Measurements from ENCODE around the gene RABEP2. TPM values are rescaled to one million over a fixed set of nuclear protein-coding genes. Genes with fewer than 3 reads are reported as not detected.
"Not testable (repeated sequence)": the region's sequence is repeated elsewhere in the genome, so short reads cannot be mapped to it uniquely, and the experiment has no call there.

RABEP2 gene
- total RNA-seq, 1 experiment from 2014 or later = 17.6 TPM

DNA sequence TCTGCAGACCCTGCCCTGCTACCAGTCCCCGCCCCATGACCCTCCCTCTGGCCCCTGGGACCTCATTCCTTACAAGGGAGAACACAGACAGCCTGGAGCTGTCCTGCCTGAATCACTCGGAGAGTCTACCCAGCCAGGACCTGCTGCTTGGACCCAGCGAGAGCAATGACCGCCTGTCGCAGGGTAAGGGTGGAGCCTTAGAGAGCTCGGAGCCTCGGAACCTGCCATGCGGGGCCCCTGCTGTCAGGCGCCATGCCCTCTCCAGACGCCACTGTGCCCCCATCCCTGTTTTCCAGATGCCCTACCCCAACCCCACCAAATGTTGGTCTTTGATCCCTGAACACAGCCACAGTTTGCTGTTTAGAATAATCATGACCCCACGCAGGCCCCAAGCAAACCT lies 55.8 kb downstream of the RABEP2 start:
- intact Hi-C loops (cut with micrococcal nuclease; ENCODE audit: unreplicated experiment) = no loop called here
- H3K4me1 ChIP-seq (ENCODE audit: insufficient read depth, low read length, poor library complexity, severe bottlenecking) = peaks cover 7% of the 10 kb centered on the region
- H3K4me3 ChIP-seq (ENCODE audit: low read depth, low read length, poor library complexity, severe bottlenecking) = no peak overlapping the region
- ChIA-PET POLR2A (ENCODE audit: low non-redundant PET) (no interaction called here), CTCF (no interaction called here)
- no TSS peak for BruUV-seq (replicated peaks)
- no peak overlapping the region for H3K27ac ChIP-seq (ENCODE audit: low read depth, low read length, poor library complexity, severe bottlenecking)
- no peaks in the 10 kb centered on the region for H3K9me3 ChIP-seq (ENCODE audit: low read depth, low read length, poor library complexity, severe bottlenecking)
- DNase-seq (ENCODE audit: low spot score) = no peak
- H3K27me3 ChIP-seq (replicated peaks; ENCODE audit: insufficient read depth, low read depth, low read length, poor library complexity) = no peaks in the 10 kb centered on the region
- TF ChIP-seq CTCF (conservative IDR thresholded peaks at IDR 0.05; ENCODE audit: low read depth, low read length) (no peak), EZH2 (IDR thresholded peaks at IDR 0.05; ENCODE audit: borderline replicate concordance, low read depth, low read length, poor library complexity, severe bottlenecking) (no peak)
- H3K36me3 ChIP-seq (ENCODE audit: insufficient read depth, low read length, poor library complexity, severe bottlenecking) = peaks cover 37% of the 10 kb centered on the region

DNA sequence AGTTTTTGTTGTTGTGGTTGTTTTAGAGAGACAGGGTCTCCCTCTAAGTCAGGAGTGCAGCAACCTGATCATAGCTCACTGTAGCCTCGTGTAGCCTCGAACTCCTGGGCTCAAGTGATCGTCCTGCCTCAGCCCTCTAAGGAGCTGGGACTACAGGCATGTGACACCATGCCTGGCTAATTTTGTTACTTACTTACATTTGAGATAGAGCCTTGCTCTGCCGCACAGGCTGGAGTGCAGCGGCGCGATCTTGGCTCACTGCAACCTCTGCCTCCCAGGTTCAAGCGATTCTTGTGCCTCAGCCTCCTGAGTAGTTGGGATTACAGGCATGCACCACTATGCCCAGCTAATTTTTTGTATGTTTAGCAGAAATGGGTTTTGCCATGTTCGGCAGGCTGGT lies 57.4 kb downstream of the RABEP2 start:
- H3K36me3 ChIP-seq (ENCODE audit: insufficient read depth, low read length, poor library complexity, severe bottlenecking) = peaks cover 35% of the 10 kb centered on the region
- H3K4me1 ChIP-seq (ENCODE audit: insufficient read depth, low read length, poor library complexity, severe bottlenecking); H3K9me3 ChIP-seq (ENCODE audit: low read depth, low read length, poor library complexity, severe bottlenecking); DNase-seq (ENCODE audit: low spot score); H3K27ac ChIP-seq (ENCODE audit: low read depth, low read length, poor library complexity, severe bottlenecking); intact Hi-C loops (cut with micrococcal nuclease; ENCODE audit: unreplicated experiment); BruUV-seq (replicated peaks); CTCF ChIA-PET; H3K27me3 ChIP-seq (replicated peaks; ENCODE audit: insufficient read depth, low read depth, low read length, poor library complexity); POLR2A ChIA-PET (ENCODE audit: low non-redundant PET); H3K4me3 ChIP-seq (ENCODE audit: low read depth, low read length, poor library complexity, severe bottlenecking): not testable (repeated sequence)

- POLR2A ChIA-PET (ENCODE audit: low non-redundant PET) = no interaction called here
- H3K27me3 ChIP-seq (replicated peaks; ENCODE audit: insufficient read depth, low read depth, low read length, poor library complexity) = no peaks in the 10 kb centered on the region
- DNase-seq (ENCODE audit: low spot score) = no peak
- H3K9me3 ChIP-seq (ENCODE audit: low read depth, low read length, poor library complexity, severe bottlenecking) = no peaks in the 10 kb centered on the region
- H3K36me3 ChIP-seq (ENCODE audit: insufficient read depth, low read length, poor library complexity, severe bottlenecking) = peaks cover 34% of the 10 kb centered on the region
- intact Hi-C loops (cut with micrococcal nuclease; ENCODE audit: unreplicated experiment) = no loop called here
- no TSS peak for BruUV-seq (replicated peaks)
- H3K27ac ChIP-seq (ENCODE audit: low read depth, low read length, poor library complexity, severe bottlenecking) = no peak overlapping the region
- CTCF ChIA-PET = interaction anchor here (0.6 kb wide), 1 partner anchor 106 kb away, joined by 3 read pairs; no protein-coding TSS in a partner anchor
- H3K4me1 ChIP-seq (ENCODE audit: insufficient read depth, low read length, poor library complexity, severe bottlenecking) = peaks cover 9% of the 10 kb centered on the region
- no peak overlapping the region for H3K4me3 ChIP-seq (ENCODE audit: low read depth, low read length, poor library complexity, severe bottlenecking)
- no peak for TF ChIP-seq CTCF (conservative IDR thresholded peaks at IDR 0.05; ENCODE audit: low read depth, low read length)
- no peak for TF ChIP-seq EZH2 (IDR thresholded peaks at IDR 0.05; ENCODE audit: borderline replicate concordance, low read depth, low read length, poor library complexity, severe bottlenecking)
These were observed 57.8 kb downstream of the RABEP2 start for GRCh38 chr16:28867241-28867640.

- Histone ChIP-seq H3K36me3 (ENCODE audit: insufficient read depth, low read length, poor library complexity, severe bottlenecking) (peaks cover 28% of the 10 kb centered on the region), H3K4me1 (ENCODE audit: insufficient read depth, low read length, poor library complexity, severe bottlenecking) (peaks cover 14% of the 10 kb centered on the region), H3K9me3 (ENCODE audit: low read depth, low read length, poor library complexity, severe bottlenecking) (no peaks in the 10 kb centered on the region), H3K4me3 (ENCODE audit: low read depth, low read length, poor library complexity, severe bottlenecking) (no peak overlapping the region), H3K27me3 (replicated peaks; ENCODE audit: insufficient read depth, low read depth, low read length, poor library complexity) (no peaks in the 10 kb centered on the region), H3K27ac (ENCODE audit: low read depth, low read length, poor library complexity, severe bottlenecking) (no peak overlapping the region)
- ChIA-PET CTCF (interaction anchor here (0.6 kb wide), 1 partner anchor 107 kb away, joined by 3 read pairs; no protein-coding TSS in a partner anchor), POLR2A (ENCODE audit: low non-redundant PET) (no interaction called here)
- no peak for DNase-seq (ENCODE audit: low spot score)
- BruUV-seq (replicated peaks) = no TSS peak
- intact Hi-C loops (cut with micrococcal nuclease; ENCODE audit: unreplicated experiment) = no loop called here
- TF ChIP-seq EZH2 (IDR thresholded peaks at IDR 0.05; ENCODE audit: borderline replicate concordance, low read depth, low read length, poor library complexity, severe bottlenecking) (no peak), CTCF (conservative IDR thresholded peaks at IDR 0.05; ENCODE audit: low read depth, low read length) (no peak)
These were observed 58.6 kb downstream of the RABEP2 start for GRCh38 chr16:28866454-28866804.
